NCI-H2196 (cell line): ENCODE data around the gene TREML2.

Experiments used
- DNase-seq: peaks from one replicate; lab custom pipeline; 2025; ENCODE audit not compliant: unreplicated experiment; lab: John Stamatoyannopoulos, UW

TREML2 gene

DNA sequence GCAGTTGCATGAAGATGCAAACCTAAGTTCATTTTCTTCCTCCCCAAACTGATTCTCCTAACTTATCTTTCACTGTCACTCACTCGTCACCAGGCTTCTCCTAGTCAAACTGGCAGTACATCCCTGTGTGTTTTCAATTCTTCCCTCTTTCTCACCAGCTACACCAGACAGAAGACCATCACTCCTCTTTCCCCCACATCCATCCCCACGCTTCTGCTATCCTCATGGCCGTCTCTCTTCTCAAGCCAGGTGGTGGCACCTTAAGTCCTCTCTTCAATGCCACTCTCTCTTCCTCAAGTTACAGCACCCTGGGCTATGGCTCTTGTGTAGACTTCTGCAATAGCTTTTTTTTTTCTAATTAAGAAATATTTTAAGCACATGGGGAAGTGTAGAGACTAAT, 23.7 kb downstream of the TREML2 start:
- no peak for DNase-seq

DNA sequence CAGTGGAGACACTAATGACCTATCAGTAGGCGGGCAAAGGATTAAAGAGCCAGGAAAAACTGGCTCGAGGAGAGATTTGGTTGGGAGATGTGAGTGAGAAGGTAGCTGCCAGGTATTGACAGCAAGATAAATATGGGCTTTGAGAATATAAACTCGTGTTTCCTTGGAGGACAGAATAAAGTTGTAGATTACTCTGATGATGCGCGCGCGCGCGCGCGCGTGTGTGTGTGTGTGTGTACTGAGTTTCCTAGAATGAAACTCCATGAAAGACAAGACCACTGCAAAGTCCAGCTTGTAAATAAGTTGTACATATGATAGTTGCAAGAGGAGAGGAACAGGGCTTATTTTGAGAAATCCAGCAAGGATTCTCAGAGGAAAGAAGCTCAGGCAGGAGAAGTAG, 24.8 kb downstream of the TREML2 start:
- DNase-seq = no peak

DNA sequence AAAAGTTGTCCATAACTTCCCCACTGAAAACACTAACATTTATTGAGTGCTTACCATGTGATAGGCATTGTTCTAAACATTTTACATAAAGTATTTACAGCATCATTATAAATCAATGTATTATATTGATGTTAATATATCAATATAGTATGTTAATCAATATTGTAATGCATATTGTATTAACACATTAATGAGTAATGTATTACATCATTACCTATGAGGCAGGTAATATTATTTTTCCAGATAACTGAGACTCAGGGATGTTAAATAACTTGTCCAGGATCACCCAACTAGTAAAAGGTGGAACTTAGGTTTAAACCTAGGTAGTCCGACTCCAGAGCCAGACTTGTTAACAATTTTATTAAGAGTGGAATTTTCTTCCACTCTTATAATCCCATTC, 25.9 kb downstream of the TREML2 start:
- no peak for DNase-seq

DNA sequence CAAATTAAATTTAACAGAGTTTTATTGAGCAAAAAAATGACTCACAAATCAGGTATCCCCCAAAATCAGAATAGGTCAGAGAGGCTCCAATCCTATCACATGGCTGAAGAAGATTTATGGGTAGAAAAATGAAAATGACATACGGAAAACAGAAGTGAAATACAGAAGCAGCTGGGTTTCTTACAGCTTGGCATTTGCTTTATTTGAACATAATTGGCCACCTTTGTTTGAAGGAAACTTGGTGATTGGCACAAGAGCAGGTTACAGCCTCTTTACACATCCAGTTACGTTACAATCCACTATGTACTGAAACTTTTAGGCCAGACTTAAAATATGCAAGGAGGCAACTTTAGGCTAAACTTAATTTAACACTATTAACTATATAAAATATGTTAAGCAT, 26.3 kb downstream of the TREML2 start:
- no peak for DNase-seq

DNA sequence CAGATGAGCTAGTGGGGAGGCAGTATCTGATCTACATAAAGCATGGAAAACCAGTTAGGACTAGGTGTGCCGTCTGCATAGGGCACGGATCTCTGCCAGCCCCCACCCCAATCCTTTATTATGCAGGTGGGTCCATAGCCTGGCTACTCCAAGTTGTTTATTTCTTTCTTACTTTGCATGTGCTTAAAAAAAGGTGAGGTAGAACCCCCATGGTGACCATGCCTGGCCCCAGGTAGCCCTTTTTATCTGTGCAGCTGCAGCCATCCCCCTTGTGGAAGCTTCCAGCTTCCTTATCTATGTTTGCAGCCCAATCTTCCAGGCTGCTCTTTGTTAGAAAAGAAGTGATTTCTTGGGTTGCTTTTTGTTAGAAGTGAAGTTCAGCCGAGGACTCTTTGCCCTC, 29.0 kb downstream of the TREML2 start:
- DNase-seq = no peak

DNA sequence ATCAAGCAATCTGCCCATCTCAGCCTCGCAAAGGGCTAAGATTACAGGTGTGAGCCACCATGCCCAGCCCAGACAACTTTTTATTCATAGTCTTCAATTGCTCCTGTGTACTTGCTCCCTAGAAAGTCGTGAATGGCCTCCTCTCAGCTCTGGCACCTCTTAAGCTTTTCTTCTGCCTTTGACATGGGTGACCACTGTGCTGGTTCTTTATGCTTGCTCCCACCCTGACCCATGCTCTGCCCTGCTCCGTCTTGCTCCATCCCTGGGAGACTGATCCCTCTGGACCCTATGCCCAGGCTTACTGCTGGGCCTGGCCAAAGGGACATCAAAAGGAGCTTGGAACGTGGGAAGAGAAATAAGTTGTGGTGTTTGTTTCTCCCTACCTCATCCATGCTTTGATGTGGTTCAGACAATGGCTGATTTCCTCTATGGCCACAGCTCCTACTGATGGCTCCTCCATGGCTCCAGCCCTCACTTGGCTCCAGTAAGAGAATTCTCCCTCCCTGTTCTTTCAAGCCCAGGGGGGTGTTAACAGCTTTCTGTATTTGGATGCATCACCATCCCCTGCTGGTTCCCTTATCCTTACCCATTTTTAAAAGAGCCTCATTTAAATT, 30.3 kb downstream of the TREML2 start:
- no peak for DNase-seq

DNA sequence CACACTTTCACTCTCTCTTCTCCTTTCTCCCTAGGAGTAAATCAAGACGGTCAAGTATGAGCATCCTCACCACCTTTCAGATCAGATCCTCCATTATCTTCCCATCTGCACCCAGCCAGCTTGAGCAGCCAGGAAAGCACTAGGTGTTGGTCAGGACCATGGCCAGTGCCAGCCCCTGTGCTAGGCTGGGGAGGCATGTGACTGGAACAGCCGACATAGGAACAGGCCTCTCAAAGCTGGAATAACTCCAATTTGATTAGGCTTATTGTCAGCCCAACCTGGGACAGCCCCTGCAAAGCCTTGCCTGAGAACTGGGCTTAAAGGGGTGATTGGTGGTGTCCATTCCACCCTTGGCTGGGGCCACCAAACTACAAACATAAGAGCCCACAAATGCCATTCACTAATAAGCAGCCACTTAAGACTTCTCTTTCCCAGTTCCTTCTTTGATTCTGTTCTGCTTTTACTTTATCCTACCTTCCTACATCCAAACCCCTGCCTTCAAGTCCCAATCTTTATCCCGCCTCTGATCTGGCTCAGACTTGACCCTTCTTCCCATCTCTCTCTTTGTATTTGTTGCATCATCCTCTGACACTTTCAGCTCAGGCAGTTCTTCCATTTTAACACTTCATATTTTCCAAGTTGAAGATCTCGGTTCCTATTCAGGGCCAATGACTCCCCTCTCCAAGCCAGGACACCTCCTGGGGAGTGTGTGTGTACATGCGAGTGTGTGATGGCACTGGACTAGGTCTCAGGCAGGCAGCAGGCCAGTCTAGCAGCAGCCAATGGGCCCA, 33.6 kb downstream of the TREML2 start:
- no peak for DNase-seq

DNA sequence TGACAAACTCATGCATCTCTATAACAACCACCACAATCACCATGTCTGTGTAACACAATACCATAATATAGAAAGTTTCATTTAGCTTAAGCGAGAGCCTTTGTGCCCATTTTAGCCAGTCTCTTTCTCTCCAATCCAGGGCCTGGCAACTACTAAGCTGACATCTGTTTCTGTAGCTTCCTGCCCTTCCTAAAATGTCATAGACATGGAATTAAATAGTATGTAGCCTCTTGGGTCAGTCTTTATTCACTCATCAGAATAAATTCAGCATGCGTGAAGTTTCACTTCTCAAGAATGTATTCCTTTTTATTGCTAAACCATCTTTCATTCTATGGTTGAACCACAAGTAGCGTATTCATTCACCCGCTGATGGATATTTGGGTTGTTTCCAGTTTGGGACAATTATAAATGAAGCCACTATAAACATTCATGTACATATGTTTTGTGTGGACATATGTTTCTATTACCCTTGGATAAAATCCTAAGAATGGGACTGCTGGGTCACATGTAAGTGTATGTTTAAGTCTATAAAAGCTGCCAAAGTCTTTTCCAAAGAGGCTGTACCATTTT, 36.3 kb downstream of the TREML2 start:
- no peak for DNase-seq

DNA sequence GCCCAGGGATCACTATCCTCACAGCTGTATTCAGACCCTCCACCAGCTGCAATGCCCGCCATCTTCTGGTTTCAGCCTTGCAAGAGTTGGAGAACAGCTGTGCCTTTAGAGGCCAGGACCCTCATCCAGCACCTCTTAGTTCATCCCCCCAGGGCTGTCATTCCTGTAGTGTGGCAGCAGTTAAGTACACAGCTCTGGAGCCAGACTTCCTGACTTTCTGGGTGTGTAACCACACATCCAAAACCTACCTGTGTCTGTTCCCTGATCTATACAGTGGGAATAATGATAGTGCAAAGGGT, 37.6 kb downstream of the TREML2 start:
- no peak for DNase-seq

DNA sequence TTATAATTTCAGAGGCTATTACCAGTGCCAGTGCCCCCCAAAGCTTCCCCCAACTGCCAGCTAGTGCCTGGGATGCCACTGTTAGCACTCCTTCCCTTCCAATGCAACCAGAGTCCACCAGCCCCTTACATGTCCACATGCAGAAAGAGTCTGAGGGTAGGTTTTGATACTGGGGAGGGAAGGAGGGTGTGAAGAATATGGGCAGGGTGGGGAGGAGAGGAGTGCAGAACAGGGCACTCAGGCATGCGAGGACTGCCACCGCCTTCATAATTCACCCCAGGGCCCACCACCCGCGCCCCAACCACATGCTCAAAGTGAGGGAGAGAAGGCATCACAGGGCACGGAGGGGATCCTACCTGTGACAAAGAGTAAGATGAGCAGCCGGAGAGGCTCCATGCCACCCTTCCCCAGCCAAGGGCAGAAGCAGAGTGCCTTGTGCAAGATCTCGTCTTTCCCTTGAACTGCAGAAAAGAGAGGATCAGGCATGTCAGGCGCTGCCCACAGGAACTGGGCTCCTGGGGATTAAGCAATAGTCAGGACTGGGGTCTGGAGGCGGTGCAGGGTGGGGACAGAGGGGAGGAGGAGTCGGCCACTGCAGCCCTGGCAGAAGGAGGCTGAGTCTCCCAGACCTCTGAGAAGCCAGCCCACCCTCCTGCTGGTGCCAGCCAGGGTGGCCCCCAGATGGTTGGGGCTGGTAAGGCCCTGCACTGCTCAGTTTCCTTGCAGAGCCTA, 38.1 kb downstream of the TREML2 start, which contains the start of gene TREM2:
Gene TREM2, minus strand, starts transcription at position 430 of the 732 bp plus-strand sequence. Its CDS starts 34 bp downstream, at position 396.
- DNase-seq = no peak

DNA sequence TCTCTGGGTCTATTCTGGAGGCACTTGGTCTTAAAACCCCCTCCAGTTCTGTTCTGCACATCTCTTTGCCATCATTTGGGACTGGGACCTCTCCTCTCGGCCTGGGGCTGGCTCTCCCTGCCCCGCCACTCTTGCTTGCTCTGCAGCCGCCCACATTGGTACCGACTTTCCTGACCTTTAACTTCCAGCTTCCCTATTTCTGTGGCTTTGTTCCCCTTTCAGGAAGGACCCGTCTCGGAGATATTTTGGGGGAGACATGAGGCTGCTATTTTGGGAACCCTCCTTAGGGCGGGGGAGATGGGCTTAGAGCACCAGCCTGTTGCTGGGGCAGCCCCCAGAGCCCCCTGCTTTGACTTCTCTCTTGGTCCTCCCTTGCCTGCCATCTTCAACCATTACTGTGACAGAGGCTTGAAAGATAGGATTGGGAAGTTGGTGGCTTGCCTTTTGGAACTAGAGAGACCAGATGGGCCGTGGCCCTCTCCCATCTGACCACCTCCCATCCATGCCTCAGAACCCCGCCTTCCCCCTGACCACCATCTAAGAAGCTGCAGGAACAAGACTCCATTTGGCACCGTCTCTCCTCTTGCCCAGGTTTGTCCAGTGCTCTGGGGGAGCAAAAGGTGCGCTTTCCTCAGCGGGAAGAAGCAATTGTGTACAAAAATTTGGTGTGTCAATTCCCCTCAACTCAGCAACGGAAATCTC, 38.9 kb downstream of the TREML2 start:
- DNase-seq = no peak

DNA sequence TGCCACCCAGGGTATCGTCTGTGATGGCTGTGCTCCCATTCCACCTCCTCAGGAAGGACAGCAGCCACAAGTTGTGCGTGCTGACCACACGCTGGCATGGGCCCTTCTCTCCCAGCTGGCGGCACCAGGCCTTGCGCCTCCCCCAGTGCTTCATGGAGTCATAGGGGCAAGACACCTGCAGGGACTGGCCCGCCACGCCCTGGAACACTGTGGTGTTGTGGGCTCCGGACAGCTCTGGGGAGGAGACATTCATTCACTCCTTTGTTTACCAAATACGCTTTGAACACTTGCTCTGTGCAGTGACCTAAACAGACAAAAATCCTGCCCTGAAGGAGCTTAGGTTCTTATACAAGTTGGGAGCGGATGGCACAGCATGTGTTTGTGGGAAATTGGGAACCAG, 39.6 kb downstream of the TREML2 start:
- DNase-seq = no peak

DNA sequence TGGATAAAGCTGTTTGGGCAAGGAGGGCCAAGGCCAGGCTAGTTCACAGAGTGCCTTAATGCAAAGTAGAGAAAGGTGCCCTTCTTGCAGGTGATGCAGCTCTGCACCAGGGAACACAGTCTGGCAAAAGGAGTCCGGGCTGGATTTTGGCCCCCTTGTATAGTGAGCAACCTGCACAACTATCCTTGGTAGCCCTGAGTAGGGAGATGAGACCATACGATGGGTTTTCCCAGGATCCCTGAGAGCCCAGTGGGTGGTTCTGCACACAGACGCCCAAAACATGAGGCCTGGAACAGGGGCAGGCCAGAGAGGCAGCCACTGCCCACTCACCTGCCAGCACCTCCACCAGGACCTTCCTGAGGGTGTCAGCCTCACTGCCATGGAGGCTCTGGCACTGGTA, 40.0 kb downstream of the TREML2 start:
- DNase-seq = no peak

DNA sequence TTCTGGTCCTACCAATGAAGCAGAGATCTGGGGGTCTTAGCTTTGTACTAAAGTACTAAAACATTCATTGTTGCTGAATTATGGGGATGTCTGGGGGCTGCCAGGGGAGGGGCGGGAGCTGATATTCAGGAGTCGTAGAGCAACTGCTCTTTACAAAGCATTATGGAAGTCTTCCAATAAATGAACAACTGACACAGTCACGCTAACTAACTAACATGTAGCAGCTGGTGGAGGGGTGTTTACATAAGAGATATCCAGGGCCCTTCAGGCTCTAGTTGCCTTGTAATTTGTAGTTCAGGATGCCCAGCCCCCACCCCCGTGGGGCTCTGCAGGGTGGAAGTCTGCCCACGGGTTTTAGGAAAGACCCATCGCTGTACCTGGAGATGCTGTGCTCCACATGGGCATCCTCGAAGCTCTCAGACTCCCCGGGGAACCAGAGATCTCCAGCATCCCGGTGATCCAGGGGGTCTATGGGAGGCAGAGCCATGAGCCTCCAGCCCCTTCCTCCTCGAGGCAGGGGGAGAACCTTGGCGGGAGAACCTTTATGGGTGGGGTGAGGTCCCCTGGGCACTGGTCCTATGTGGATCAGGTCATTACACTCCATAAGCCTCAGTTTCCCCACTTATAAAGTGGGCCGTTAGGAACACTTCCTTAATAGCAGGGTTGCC, 41.4 kb downstream of the TREML2 start:
- peak; percentile 16 for DNase-seq

DNA sequence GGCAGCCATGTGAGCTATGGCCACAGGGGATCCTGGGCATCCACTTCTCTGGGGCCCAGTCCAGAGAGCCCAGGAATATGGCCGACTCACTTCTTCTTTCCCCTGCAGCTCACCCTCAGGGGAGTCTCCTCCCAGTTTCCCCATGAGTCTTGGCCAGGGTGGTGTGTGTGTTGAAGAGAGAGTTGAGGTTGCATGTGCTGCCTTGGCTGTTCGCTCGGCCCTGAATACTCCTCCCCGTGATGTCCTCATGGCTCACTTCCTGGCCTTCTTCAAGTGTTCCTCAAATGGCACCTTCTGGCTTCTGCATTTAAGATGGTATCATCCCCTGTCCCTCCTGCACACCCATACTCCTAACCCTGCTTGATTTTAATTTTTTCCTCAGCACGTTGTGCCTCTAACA, 43.6 kb downstream of the TREML2 start:
- no peak for DNase-seq

DNA sequence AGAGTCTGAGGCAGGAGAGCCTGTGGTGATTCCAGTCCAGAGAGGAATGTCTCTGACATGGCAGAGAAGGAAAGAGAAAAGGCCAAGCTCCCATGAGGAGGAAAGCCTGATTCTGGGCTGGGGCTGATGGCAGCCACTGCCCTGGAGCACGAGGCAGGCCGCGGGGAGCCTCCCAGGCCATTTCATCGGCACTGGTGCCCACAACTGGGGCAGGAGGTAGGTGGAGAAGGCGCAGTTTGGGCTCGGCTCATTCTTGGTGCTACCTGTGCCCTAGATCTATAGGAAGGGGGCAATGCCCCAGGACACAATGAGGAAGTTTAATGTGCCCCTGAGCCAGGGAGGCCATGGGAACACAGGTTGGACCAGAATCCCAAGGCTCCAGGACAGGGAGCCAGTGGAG, 44.2 kb downstream of the TREML2 start:
- no peak for DNase-seq

DNA sequence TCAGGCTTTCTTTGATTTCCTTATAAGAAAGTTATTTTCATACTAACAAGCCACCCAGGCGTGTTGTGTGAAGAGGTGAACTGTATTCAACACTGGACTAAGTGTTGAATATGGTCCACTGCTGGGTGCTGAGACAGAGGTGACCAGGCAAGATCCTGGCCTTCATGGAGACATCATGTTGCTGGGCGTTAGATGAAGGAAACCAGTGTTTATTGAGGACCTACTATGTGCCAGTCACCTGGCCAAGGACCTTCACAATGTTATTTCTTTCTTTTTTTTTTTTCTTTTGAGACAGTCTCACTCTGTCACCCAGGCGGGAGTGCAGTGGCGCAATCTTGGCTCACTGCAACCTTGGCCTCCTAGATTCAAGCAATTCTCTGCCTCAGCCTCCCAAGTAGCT, 44.9 kb downstream of the TREML2 start:
- no peak for DNase-seq

DNA sequence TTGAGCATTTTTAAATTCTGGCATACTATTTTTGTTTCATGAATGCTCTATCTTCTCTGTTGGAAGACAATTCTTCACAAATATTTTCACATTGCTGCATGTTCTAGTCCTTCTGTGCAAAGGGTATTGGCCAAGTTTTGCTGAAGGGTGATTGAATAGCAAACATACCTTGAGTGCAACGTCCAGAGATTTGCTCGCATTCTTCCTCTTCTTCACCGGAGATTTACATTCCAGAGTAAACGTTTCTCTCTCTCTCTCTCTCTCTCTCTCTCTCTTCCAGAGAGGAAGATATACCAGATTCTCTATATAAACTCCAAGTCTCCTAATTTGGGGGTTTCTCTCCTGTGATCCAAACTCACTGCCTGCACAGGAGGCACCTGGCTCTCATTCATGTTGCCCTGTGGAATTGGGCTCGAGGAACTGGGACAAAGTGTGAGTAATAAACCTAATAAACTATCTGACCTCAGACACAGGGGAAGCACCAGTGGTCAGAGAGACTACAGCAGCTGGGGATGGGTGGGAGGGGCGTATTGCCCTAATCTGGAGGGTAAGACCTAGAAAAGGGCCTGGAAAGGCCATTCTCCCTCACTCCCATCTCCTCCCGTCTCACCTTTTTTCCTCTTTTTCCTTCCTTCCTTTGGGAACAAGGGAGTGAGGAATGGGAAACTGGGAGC, 45.7 kb downstream of the TREML2 start:
- DNase-seq = no peak

DNA sequence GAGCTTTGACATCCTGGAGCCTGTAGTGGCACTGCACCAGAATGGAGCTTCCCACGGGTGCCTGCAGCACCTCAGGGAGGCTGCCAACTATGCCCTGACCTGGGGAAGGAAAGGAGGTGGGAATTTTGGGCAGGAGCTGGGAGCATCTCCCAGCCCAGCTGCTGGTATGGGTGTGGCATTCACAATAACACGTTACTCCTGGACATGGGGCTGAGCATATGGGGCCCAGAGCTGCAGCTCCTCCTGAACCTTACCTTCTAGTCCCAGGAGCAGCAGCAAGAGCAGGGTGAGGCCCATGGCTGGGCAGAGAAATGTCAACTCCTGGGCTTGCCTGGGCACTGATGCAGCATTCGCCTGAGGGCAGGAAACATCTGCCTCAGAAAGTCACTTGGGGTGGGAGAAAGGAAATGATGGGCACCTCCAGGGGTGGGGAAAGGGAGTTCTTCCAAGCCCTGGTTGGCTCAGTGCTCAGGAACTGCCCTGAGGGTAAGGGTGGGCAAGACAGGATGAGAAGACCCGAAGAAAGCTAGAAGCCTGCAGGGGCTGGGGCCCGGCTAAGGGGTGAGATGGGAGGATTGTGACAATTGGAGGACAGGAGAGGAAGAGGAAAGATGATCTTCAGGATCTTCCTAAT, 46.8 kb downstream of the TREML2 start, which contains the start of gene TREML1:
Gene TREML1, minus strand, starts transcription at position 356 of the 634 bp plus-strand sequence. Its CDS starts 59 bp downstream, at position 297.
- no peak for DNase-seq

DNA sequence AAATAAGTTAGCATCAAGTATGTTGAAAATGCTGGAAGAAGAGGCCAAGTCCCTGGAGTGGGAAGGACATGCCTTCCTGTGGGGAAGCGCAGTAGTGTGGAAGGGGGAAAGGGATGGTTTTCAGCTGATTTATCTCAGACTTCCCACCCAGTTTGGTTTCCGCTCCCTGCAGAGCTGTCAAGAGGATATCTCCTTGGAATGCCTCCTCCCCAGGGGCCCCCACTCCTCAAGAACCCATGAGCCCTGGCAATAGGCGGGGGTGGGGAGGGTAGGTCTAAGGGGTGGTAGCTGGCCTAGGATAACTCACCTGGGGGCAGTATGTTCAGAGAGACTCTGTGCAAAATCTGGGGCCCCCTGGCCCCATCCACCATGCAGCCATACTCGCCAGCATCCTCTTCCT, 47.5 kb downstream of the TREML2 start:
- DNase-seq = no peak
